GM12878 (cell line): ENCODE data around the gene SINHCAF.

ENCODE experiments used
- JUND ChIP-seq: IDR thresholded peaks from 2 replicates; pipeline ENCODE4 v1.6.1; 2012; ENCODE audit warnings: low read depth, mild to moderate bottlenecking, low read length, improper control_type of control experiment, moderate library complexity
- MYC ChIP-seq: IDR thresholded peaks from 2 replicates; pipeline ENCODE4 v1.6.1; 2011; ENCODE audit warnings: mild to moderate bottlenecking, low read length, moderate library complexity, inconsistent platforms; ENCODE audit not compliant: insufficient read depth, insufficient replicate concordance, insufficient read length, severe bottlenecking
- POLR2AphosphoS5 ChIP-seq: IDR thresholded peaks from 2 replicates; pipeline ENCODE4 v1.6.1; 2011; ENCODE audit warnings: mild to moderate bottlenecking, low read length, inconsistent platforms
- TF ChIP-seq, protein P1 (sequence below): IDR thresholded peaks from 2 replicates; pipeline ENCODE4 v1.6.1; 2011; ENCODE audit warnings: mild to moderate bottlenecking, low read depth, low read length, moderate library complexity; ENCODE audit not compliant: insufficient replicate concordance
- TF ChIP-seq, protein P2 (sequence below): IDR thresholded peaks from 2 replicates; pipeline ENCODE4 v1.6.1; 2011; ENCODE audit warnings: low read depth, low read length, improper control_type of control experiment, borderline replicate concordance
- TF ChIP-seq, protein P3 (sequence below), 3 experiments: IDR thresholded peaks in 2 of 3; conservative IDR thresholded peaks in 1 of 3; 2 replicates each; pipeline ENCODE4 v1.5.1; 2011; ENCODE audit warnings: low read depth in 3 of 3, low read length in 3 of 3, mild to moderate bottlenecking in 3 of 3, control low read depth in 2 of 3, moderate library complexity in 2 of 3, inconsistent platforms in 1 of 3, mixed read lengths in 1 of 3; ENCODE audit not compliant: control insufficient read depth in 2 of 3, insufficient read depth in 1 of 3; ENCODE audit errors: extremely low read depth in 1 of 3

DNA sequence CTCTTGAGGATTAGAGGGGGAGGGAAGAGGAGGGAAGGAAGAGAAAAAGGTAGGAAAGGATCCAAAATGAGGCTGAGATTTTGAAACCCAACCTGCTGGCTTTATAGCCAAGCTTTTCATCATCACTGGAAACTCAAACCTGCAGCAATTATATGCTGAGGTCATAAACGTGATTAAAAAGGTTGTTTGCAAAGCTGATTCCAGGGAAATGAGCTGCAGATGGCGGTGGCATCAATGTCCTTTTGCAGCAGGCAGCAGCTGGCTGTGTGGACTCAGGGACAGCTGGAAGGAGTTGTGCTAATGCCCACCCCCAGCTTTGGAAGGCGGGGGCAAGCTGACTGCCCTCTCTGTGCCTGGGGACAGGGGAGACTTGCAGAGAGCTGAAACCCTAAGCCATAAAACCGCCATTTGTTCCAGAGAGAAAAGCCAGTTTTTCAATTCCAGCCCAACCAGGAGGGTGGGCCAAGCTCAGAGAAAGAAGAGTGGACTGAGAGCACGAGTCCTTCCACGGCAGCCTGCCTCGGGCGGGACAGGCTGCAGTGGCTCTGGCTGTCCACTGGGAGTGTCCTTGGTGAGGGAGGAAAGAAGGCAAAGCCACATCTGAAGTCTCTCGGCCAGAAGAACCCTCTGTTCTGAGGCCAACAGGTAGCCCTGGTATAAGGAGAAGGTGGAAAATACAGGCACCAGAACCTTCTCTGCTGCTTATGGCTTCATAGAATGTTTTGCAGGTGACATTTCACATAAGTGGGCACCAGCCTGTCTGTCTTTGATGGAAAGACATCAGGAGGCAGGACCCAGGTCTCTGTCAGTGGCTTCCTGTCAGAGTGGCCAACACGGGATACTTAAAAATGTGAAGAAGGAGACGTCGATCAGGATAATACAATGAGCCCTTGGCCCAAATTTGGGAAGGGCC is 90.7 kb downstream of the SINHCAF start:
- TF ChIP-seq, protein P1, sequence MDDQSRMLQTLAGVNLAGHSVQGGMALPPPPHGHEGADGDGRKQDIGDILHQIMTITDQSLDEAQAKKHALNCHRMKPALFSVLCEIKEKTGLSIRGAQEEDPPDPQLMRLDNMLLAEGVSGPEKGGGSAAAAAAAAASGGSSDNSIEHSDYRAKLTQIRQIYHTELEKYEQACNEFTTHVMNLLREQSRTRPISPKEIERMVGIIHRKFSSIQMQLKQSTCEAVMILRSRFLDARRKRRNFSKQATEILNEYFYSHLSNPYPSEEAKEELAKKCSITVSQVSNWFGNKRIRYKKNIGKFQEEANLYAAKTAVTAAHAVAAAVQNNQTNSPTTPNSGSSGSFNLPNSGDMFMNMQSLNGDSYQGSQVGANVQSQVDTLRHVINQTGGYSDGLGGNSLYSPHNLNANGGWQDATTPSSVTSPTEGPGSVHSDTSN, result no peak
- TF ChIP-seq JUND (no peak), MYC (no peak), POLR2AphosphoS5 (no peak)
- TF ChIP-seq, protein P2, sequence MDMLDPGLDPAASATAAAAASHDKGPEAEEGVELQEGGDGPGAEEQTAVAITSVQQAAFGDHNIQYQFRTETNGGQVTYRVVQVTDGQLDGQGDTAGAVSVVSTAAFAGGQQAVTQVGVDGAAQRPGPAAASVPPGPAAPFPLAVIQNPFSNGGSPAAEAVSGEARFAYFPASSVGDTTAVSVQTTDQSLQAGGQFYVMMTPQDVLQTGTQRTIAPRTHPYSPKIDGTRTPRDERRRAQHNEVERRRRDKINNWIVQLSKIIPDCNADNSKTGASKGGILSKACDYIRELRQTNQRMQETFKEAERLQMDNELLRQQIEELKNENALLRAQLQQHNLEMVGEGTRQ, result no peak
- TF ChIP-seq, protein P3, sequence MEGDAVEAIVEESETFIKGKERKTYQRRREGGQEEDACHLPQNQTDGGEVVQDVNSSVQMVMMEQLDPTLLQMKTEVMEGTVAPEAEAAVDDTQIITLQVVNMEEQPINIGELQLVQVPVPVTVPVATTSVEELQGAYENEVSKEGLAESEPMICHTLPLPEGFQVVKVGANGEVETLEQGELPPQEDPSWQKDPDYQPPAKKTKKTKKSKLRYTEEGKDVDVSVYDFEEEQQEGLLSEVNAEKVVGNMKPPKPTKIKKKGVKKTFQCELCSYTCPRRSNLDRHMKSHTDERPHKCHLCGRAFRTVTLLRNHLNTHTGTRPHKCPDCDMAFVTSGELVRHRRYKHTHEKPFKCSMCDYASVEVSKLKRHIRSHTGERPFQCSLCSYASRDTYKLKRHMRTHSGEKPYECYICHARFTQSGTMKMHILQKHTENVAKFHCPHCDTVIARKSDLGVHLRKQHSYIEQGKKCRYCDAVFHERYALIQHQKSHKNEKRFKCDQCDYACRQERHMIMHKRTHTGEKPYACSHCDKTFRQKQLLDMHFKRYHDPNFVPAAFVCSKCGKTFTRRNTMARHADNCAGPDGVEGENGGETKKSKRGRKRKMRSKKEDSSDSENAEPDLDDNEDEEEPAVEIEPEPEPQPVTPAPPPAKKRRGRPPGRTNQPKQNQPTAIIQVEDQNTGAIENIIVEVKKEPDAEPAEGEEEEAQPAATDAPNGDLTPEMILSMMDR (IDR thresholded peaks at IDR 0.05 in 2 of 3, conservative IDR thresholded peaks at IDR 0.05 in 1 of 3; ENCODE audit: control insufficient read depth in 2 of 3, extremely low read depth in 1 of 3, insufficient read depth in 1 of 3, low read depth in 3 of 3, low read length in 3 of 3), result 0 out of 6 replicates have a peak, but pooled peaks of 1 of the 3 experiments have one; percentile 24
